HEK293 (cell line): ENCODE results near the gene ANAPC2.
A peak's percentile ranks its signal among the peaks of the same experiment; 100 is the strongest.

Experiments used
- HIC1 ChIP-seq: fragments of 450-650 bp; formaldehyde crosslinking; IDR thresholded peaks from 2 replicates; pipeline ENCODE4 v1.5.1; 2016; ENCODE audit warnings: missing biosample characterization, missing genetic modification characterization
- KLF8 ChIP-seq: fragments of 450-650 bp; formaldehyde crosslinking; IDR thresholded peaks from 2 replicates; pipeline ENCODE4 v1.5.1; 2016; ENCODE audit warnings: missing biosample characterization, missing genetic modification characterization
- MEIS1 ChIP-seq: sonication (generic); formaldehyde crosslinking; IDR thresholded peaks from 2 replicates; pipeline ENCODE4 v1.8.1; 2022; ENCODE audit warnings: missing genetic modification reagents, mild to moderate bottlenecking, borderline replicate concordance
- PATZ1 ChIP-seq: fragments of 450-650 bp; formaldehyde crosslinking; IDR thresholded peaks from 2 replicates; pipeline ENCODE4 v1.5.1; 2016; ENCODE audit warnings: missing biosample characterization, missing genetic modification characterization
- SP2 ChIP-seq: fragments of 450-650 bp; formaldehyde crosslinking; IDR thresholded peaks from 2 replicates; pipeline ENCODE4 v1.5.1; 2016; ENCODE audit warnings: missing biosample characterization, missing genetic modification characterization
- SP3 ChIP-seq: fragments of 450-650 bp; formaldehyde crosslinking; IDR thresholded peaks from 2 replicates; pipeline ENCODE4 v1.5.1; 2016; ENCODE audit warnings: missing biosample characterization, missing genetic modification characterization
- TRIM28 ChIP-seq: IDR thresholded peaks from 2 replicates; pipeline ENCODE4 v1.6.1; 2011; ENCODE audit warnings: low read length, control low read depth, borderline replicate concordance
- YY2 ChIP-seq: fragments of 450-650 bp; formaldehyde crosslinking; IDR thresholded peaks from 2 replicates; pipeline ENCODE4 v1.5.1; 2016; ENCODE audit warnings: missing biosample characterization, missing genetic modification characterization
- ZBTB8A ChIP-seq: fragments of 450-650 bp; formaldehyde crosslinking; IDR thresholded peaks from 2 replicates; pipeline ENCODE4 v1.5.1; 2016; ENCODE audit warnings: missing biosample characterization, missing genetic modification characterization
- ZFP37 ChIP-seq: fragments of 450-650 bp; formaldehyde crosslinking; IDR thresholded peaks from 2 replicates; pipeline ENCODE4 v1.5.1; 2016; ENCODE audit warnings: missing biosample characterization, missing genetic modification characterization
- ZNF112 ChIP-seq: fragments of 450-650 bp; formaldehyde crosslinking; IDR thresholded peaks from 2 replicates; pipeline ENCODE4 v1.5.0; 2017; ENCODE audit warnings: missing biosample characterization, missing genetic modification characterization
- ZNF169 ChIP-seq: fragments of 450-650 bp; formaldehyde crosslinking; IDR thresholded peaks from 2 replicates; pipeline ENCODE4 v1.5.1; 2016; ENCODE audit warnings: missing biosample characterization, missing genetic modification characterization
- ZNF24 ChIP-seq: fragments of 450-650 bp; formaldehyde crosslinking; IDR thresholded peaks from 2 replicates; pipeline ENCODE4 v1.5.1; 2016; ENCODE audit warnings: missing biosample characterization, missing genetic modification characterization
- ZNF292 ChIP-seq: fragments of 450-650 bp; formaldehyde crosslinking; IDR thresholded peaks from 2 replicates; pipeline ENCODE4 v1.5.1; 2016; ENCODE audit warnings: low read depth, missing biosample characterization, missing genetic modification characterization, borderline replicate concordance
- ZNF350 ChIP-seq: fragments of 450-650 bp; formaldehyde crosslinking; IDR thresholded peaks from 2 replicates; pipeline ENCODE4 v1.5.0; 2017; ENCODE audit warnings: missing biosample characterization, mild to moderate bottlenecking, missing genetic modification characterization
- ZNF433 ChIP-seq: fragments of 450-650 bp; formaldehyde crosslinking; IDR thresholded peaks from 2 replicates; pipeline ENCODE4 v1.5.1; 2016; ENCODE audit warnings: missing biosample characterization, missing genetic modification characterization, low read depth
- ZNF473 ChIP-seq: fragments of 450-650 bp; formaldehyde crosslinking; IDR thresholded peaks from 2 replicates; pipeline ENCODE4 v1.5.1; 2017; ENCODE audit warnings: missing biosample characterization, missing genetic modification characterization
- ZNF48 ChIP-seq: fragments of 450-650 bp; formaldehyde crosslinking; IDR thresholded peaks from 2 replicates; pipeline ENCODE4 v1.5.1; 2016; ENCODE audit warnings: missing biosample characterization, missing genetic modification characterization
- ZNF488 ChIP-seq: fragments of 450-650 bp; formaldehyde crosslinking; IDR thresholded peaks from 2 replicates; pipeline ENCODE4 v1.5.1; 2016; ENCODE audit warnings: missing biosample characterization, missing genetic modification characterization
- ZNF521 ChIP-seq: fragments of 450-650 bp; formaldehyde crosslinking; IDR thresholded peaks from 2 replicates; pipeline ENCODE4 v1.5.1; 2017; ENCODE audit warnings: missing biosample characterization, mild to moderate bottlenecking, missing genetic modification characterization
- ZNF571 ChIP-seq: fragments of 450-650 bp; formaldehyde crosslinking; IDR thresholded peaks from 2 replicates; pipeline ENCODE4 v1.5.0; 2017; ENCODE audit warnings: missing biosample characterization, missing genetic modification characterization
- ZNF658 ChIP-seq: fragments of 450-650 bp; formaldehyde crosslinking; IDR thresholded peaks from 2 replicates; pipeline ENCODE4; 2016; ENCODE audit warnings: missing biosample characterization, missing genetic modification characterization
- ZNF830 ChIP-seq: fragments of 450-650 bp; IDR thresholded peaks from 2 replicates; pipeline ENCODE4 v1.5.0; 2018; ENCODE audit warnings: missing biosample characterization, missing genetic modification characterization, low read depth, mild to moderate bottlenecking, moderate library complexity
- ZNF843 ChIP-seq: fragments of 450-650 bp; formaldehyde crosslinking; IDR thresholded peaks from 2 replicates; pipeline ENCODE4 v1.5.1; 2016; ENCODE audit warnings: missing biosample characterization, missing genetic modification characterization
- TF ChIP-seq, protein P1 (sequence below): fragments of 450-650 bp; formaldehyde crosslinking; IDR thresholded peaks from 2 replicates; pipeline ENCODE4 v1.5.1; 2016; ENCODE audit warnings: missing biosample characterization, missing genetic modification characterization, borderline replicate concordance
- TF ChIP-seq, protein P2 (sequence below): fragments of 450-650 bp; formaldehyde crosslinking; IDR thresholded peaks from 2 replicates; pipeline ENCODE4 v1.5.1; 2017; ENCODE audit warnings: missing biosample characterization, missing genetic modification characterization
- TF ChIP-seq, protein P3 (sequence below): fragments of 450-650 bp; formaldehyde crosslinking; IDR thresholded peaks from 2 replicates; pipeline ENCODE4 v1.5.1; 2016; ENCODE audit warnings: missing biosample characterization, missing genetic modification characterization

Gene ANAPC2

GRCh38 chr9:137188490-137189296, at the start of gene ANAPC2, which contains the start of gene SSNA1 (continued):
- no peak for TF ChIP-seq ZNF488 (tag by site-specific recombination)
- TF ChIP-seq HIC1 (tag by site-specific recombination) = no peak
- no peak for TF ChIP-seq ZNF433 (tag by site-specific recombination)
- peak; percentile 73; the same call in 1 of the 2 replicates for TF ChIP-seq ZNF24 (tag by site-specific recombination)
- TF ChIP-seq ZNF292 (tag by site-specific recombination) = no peak
- TF ChIP-seq ZNF571 (tag by site-specific recombination) = no peak
- peak; percentile 65 for TF ChIP-seq SP2 (tag by site-specific recombination)
- TF ChIP-seq, protein P1, sequence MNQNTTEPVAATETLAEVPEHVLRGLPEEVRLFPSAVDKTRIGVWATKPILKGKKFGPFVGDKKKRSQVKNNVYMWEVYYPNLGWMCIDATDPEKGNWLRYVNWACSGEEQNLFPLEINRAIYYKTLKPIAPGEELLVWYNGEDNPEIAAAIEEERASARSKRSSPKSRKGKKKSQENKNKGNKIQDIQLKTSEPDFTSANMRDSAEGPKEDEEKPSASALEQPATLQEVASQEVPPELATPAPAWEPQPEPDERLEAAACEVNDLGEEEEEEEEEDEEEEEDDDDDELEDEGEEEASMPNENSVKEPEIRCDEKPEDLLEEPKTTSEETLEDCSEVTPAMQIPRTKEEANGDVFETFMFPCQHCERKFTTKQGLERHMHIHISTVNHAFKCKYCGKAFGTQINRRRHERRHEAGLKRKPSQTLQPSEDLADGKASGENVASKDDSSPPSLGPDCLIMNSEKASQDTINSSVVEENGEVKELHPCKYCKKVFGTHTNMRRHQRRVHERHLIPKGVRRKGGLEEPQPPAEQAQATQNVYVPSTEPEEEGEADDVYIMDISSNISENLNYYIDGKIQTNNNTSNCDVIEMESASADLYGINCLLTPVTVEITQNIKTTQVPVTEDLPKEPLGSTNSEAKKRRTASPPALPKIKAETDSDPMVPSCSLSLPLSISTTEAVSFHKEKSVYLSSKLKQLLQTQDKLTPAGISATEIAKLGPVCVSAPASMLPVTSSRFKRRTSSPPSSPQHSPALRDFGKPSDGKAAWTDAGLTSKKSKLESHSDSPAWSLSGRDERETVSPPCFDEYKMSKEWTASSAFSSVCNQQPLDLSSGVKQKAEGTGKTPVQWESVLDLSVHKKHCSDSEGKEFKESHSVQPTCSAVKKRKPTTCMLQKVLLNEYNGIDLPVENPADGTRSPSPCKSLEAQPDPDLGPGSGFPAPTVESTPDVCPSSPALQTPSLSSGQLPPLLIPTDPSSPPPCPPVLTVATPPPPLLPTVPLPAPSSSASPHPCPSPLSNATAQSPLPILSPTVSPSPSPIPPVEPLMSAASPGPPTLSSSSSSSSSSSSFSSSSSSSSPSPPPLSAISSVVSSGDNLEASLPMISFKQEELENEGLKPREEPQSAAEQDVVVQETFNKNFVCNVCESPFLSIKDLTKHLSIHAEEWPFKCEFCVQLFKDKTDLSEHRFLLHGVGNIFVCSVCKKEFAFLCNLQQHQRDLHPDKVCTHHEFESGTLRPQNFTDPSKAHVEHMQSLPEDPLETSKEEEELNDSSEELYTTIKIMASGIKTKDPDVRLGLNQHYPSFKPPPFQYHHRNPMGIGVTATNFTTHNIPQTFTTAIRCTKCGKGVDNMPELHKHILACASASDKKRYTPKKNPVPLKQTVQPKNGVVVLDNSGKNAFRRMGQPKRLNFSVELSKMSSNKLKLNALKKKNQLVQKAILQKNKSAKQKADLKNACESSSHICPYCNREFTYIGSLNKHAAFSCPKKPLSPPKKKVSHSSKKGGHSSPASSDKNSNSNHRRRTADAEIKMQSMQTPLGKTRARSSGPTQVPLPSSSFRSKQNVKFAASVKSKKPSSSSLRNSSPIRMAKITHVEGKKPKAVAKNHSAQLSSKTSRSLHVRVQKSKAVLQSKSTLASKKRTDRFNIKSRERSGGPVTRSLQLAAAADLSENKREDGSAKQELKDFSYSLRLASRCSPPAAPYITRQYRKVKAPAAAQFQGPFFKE (tag by site-specific recombination) = no peak
- no peak; the same call in none of the 2 replicates for TF ChIP-seq SP3 (tag by site-specific recombination)
- no peak for TF ChIP-seq ZNF830 (tag by site-specific recombination)
- TF ChIP-seq TRIM28 = no peak
- TF ChIP-seq KLF8 = peak; percentile 68; the same call in 1 of the 2 replicates
- TF ChIP-seq MEIS1 (CRISPR knock-in tag) = no peak
- TF ChIP-seq, protein P2, sequence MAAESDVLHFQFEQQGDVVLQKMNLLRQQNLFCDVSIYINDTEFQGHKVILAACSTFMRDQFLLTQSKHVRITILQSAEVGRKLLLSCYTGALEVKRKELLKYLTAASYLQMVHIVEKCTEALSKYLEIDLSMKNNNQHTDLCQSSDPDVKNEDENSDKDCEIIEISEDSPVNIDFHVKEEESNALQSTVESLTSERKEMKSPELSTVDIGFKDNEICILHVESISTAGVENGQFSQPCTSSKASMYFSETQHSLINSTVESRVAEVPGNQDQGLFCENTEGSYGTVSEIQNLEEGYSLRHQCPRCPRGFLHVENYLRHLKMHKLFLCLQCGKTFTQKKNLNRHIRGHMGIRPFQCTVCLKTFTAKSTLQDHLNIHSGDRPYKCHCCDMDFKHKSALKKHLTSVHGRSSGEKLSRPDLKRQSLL (tag by site-specific recombination) = no peak
- TF ChIP-seq ZNF169 = no peak
- no peak for TF ChIP-seq ZNF112 (tag by site-specific recombination)
- TF ChIP-seq ZNF473 = no peak
- no peak for TF ChIP-seq ZNF521 (tag by site-specific recombination)
- TF ChIP-seq, protein P3, sequence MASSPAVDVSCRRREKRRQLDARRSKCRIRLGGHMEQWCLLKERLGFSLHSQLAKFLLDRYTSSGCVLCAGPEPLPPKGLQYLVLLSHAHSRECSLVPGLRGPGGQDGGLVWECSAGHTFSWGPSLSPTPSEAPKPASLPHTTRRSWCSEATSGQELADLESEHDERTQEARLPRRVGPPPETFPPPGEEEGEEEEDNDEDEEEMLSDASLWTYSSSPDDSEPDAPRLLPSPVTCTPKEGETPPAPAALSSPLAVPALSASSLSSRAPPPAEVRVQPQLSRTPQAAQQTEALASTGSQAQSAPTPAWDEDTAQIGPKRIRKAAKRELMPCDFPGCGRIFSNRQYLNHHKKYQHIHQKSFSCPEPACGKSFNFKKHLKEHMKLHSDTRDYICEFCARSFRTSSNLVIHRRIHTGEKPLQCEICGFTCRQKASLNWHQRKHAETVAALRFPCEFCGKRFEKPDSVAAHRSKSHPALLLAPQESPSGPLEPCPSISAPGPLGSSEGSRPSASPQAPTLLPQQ = peak; percentile 98
- TF ChIP-seq YY2 (tag by site-specific recombination) = peak; percentile 99
- TF ChIP-seq ZNF843 (tag by site-specific recombination) = peak; percentile 78
- TF ChIP-seq ZBTB8A (tag by site-specific recombination) = peak; percentile 91
- no peak for TF ChIP-seq ZNF658 (tag by site-specific recombination)
- peak; percentile 87 for TF ChIP-seq PATZ1 (tag by site-specific recombination)
- TF ChIP-seq ZNF350 (tag by site-specific recombination) = no peak
- TF ChIP-seq ZNF48 = no peak
- TF ChIP-seq ZFP37 (tag by site-specific recombination) = 0 out of 2 replicates have a peak, but pooled peaks have one; percentile 5
